Activated gamma-delta T cell treated with Interleukin-2 at 50 U/mL for 16 hours (primary cell): ENCODE data around the gene SLC5A11.
"Not testable (repeated sequence)": the region's sequence is repeated elsewhere in the genome, so short reads cannot be mapped to it uniquely, and the experiment has no call there.

Source experiments
- DNase-seq: peaks from one replicate; pipeline ENCODE4 v3.0.0-alpha.2; 2020

SLC5A11 gene

GRCh38 chr16:24845726-24846547 is at the start of gene SLC5A11:
Gene SLC5A11, plus strand, starts transcription at chr16:24845963. Its CDS starts 12,681 bp downstream, at chr16:24858644.
- no peak for DNase-seq

- DNase-seq = no peak
Measured at GRCh38 chr16:24800586-24800985, 45.2 kb upstream of the SLC5A11 start.

- no peak for DNase-seq
Measured at GRCh38 chr16:24801761-24802302, 43.9 kb upstream of the SLC5A11 start.

- no peak for DNase-seq
Measured at GRCh38 chr16:24805484-24805883, 40.3 kb upstream of the SLC5A11 start.

- DNase-seq = no peak
Measured at GRCh38 chr16:24807301-24807700, 38.5 kb upstream of the SLC5A11 start.

GRCh38 chr16:24810951-24811843 is 34.6 kb upstream of the SLC5A11 start:
- no peak for DNase-seq

- not testable (repeated sequence) for DNase-seq
Measured at GRCh38 chr16:24812813-24813212, 33.0 kb upstream of the SLC5A11 start.

GRCh38 chr16:24815021-24815420 is 30.7 kb upstream of the SLC5A11 start:
- no peak for DNase-seq

- DNase-seq = no peak
Measured at GRCh38 chr16:24816688-24817087, 29.1 kb upstream of the SLC5A11 start.

GRCh38 chr16:24819462-24820040 is 26.2 kb upstream of the SLC5A11 start:
- DNase-seq = no peak

GRCh38 chr16:24820522-24820921 is 25.2 kb upstream of the SLC5A11 start:
- DNase-seq = no peak

GRCh38 chr16:24821129-24821528 is 24.6 kb upstream of the SLC5A11 start:
- no peak for DNase-seq

GRCh38 chr16:24822542-24822941 is 23.2 kb upstream of the SLC5A11 start:
- DNase-seq = no peak

- no peak for DNase-seq
Measured at GRCh38 chr16:24822974-24823373, 22.8 kb upstream of the SLC5A11 start.

GRCh38 chr16:24825696-24826095 is 20.1 kb upstream of the SLC5A11 start:
- DNase-seq = no peak

- no peak for DNase-seq
Measured at GRCh38 chr16:24826096-24826690, 19.6 kb upstream of the SLC5A11 start.

GRCh38 chr16:24826817-24827566 is 18.8 kb upstream of the SLC5A11 start:
- DNase-seq = no peak

- no peak for DNase-seq
Measured at GRCh38 chr16:24829153-24829552, 16.6 kb upstream of the SLC5A11 start.

- no peak for DNase-seq
Measured at GRCh38 chr16:24833352-24833751, 12.4 kb upstream of the SLC5A11 start.

GRCh38 chr16:24834459-24835335 is 11.1 kb upstream of the SLC5A11 start:
- DNase-seq = no peak

GRCh38 chr16:24836836-24837235 is 8.9 kb upstream of the SLC5A11 start:
- no peak for DNase-seq
